ENCODE results near the gene AUTS2.

AUTS2 gene

GRCh38 chr7:70795948-70796347 is 1197.7 kb downstream of the AUTS2 start:
- TF ChIP-seq CTCF (IDR thresholded peaks at IDR 0.05; ENCODE audit: low read depth, low read length): no peak
- no peak overlapping the region for H3K4me3 ChIP-seq (replicated peaks in 1 of 2; ENCODE audit: low read depth in 2 of 2, low read length in 2 of 2)
- DNase-seq (ENCODE audit: low read depth in 2 of 2): no peak

GRCh38 chr7:70797109-70797514 is 1198.8 kb downstream of the AUTS2 start:
- no peak overlapping the region for H3K4me3 ChIP-seq (replicated peaks in 1 of 2; ENCODE audit: low read depth in 2 of 2, low read length in 2 of 2)
- DNase-seq (ENCODE audit: low read depth in 2 of 2): no peak
- TF ChIP-seq CTCF (IDR thresholded peaks at IDR 0.05; ENCODE audit: low read depth, low read length): no peak

- no peak overlapping the region for H3K4me3 ChIP-seq (replicated peaks in 1 of 2; ENCODE audit: low read depth in 2 of 2, low read length in 2 of 2)
- no peak for TF ChIP-seq CTCF (IDR thresholded peaks at IDR 0.05; ENCODE audit: low read depth, low read length)
- DNase-seq (ENCODE audit: low read depth in 2 of 2): no peak
Observed at GRCh38 chr7:70799841-70800405, 1201.6 kb downstream of the AUTS2 start.

- DNase-seq (ENCODE audit: low read depth in 2 of 2): no peak
- H3K4me3 ChIP-seq (replicated peaks in 1 of 2; ENCODE audit: low read depth in 2 of 2, low read length in 2 of 2): no peak overlapping the region
- no peak for TF ChIP-seq CTCF (IDR thresholded peaks at IDR 0.05; ENCODE audit: low read depth, low read length)
Observed at GRCh38 chr7:70805360-70805759, 1207.1 kb downstream of the AUTS2 start.

GRCh38 chr7:70807650-70808049 is 1209.4 kb downstream of the AUTS2 start:
- H3K4me3 ChIP-seq (replicated peaks in 1 of 2; ENCODE audit: low read depth in 2 of 2, low read length in 2 of 2): no peak overlapping the region
- no peak for DNase-seq (ENCODE audit: low read depth in 2 of 2)
- no peak for TF ChIP-seq CTCF (IDR thresholded peaks at IDR 0.05; ENCODE audit: low read depth, low read length)

- no peak overlapping the region for H3K4me3 ChIP-seq (replicated peaks in 1 of 2; ENCODE audit: low read depth in 2 of 2, low read length in 2 of 2)
- DNase-seq (ENCODE audit: low read depth in 2 of 2): no peak
- no peak for TF ChIP-seq CTCF (IDR thresholded peaks at IDR 0.05; ENCODE audit: low read depth, low read length)
Observed at GRCh38 chr7:70808876-70809275, 1210.6 kb downstream of the AUTS2 start.

GRCh38 chr7:70810558-70811139 is 1212.4 kb downstream of the AUTS2 start:
- no peak overlapping the region for H3K4me3 ChIP-seq (replicated peaks in 1 of 2; ENCODE audit: low read depth in 2 of 2, low read length in 2 of 2)
- no peak for TF ChIP-seq CTCF (IDR thresholded peaks at IDR 0.05; ENCODE audit: low read depth, low read length)
- no peak for DNase-seq (ENCODE audit: low read depth in 2 of 2)
